OCI-LY7 (cell line): Measurements from ENCODE around the gene CHCHD1. TPM values are rescaled to one million over a fixed set of nuclear protein-coding genes. Genes with fewer than 3 reads are reported as not detected.

Experiments
- BruUV-seq: library from RNA; stranded (reverse); fragments of 400-500 nt; replicated peaks from 2 replicates; lab custom pipeline; 2021; lab: Mats Ljungman, UMichigan
- CTCF ChIA-PET: fragments of 300-600 bp; sonication (Branson Sonifier 250); formaldehyde crosslinking; loops from one replicate; lab custom pipeline; 2022; ENCODE audit warnings: antibody characterized with exemption; ENCODE audit not compliant: unreplicated experiment; lab: Charles Lee
- POLR2A ChIA-PET: fragments of 300-600 bp; sonication (Branson Sonifier 250); formaldehyde crosslinking; loops from one replicate; lab custom pipeline; 2022; ENCODE audit warnings: antibody characterized with exemption; lab: Charles Lee
- DNase-seq: peaks from one replicate; pipeline ENCODE4 v3.0.0-alpha.2; 2015; ENCODE audit warnings: low spot score
- H2AFZ ChIP-seq: fragments of 200-600 bp; sonication (generic), shearing (Covaris generic); 2 replicates; pipeline ENCODE4 v1.6.1; 2014; ENCODE audit warnings: mild to moderate bottlenecking, antibody characterized with exemption, low read length, moderate library complexity
- H3K27ac ChIP-seq: fragments of 200-600 bp; sonication (generic); 2 replicates; pipeline ENCODE4 v1.5.1; 2014; ENCODE audit warnings: mixed run types, low read depth, mild to moderate bottlenecking, moderate library complexity, low read length, inconsistent platforms; ENCODE audit not compliant: poor library complexity, severe bottlenecking
- H3K36me3 ChIP-seq: fragments of 200-600 bp; sonication (generic); 2 replicates; pipeline ENCODE4 v1.6.1; 2014; ENCODE audit warnings: mild to moderate bottlenecking, antibody characterized with exemption, low read length, moderate library complexity, mixed read lengths; ENCODE audit not compliant: insufficient read depth
- H3K4me1 ChIP-seq: fragments of 200-600 bp; sonication (generic); 2 replicates; pipeline ENCODE4 v1.5.1; 2014; ENCODE audit warnings: mild to moderate bottlenecking, low read length; ENCODE audit not compliant: insufficient read depth, poor library complexity, severe bottlenecking
- H3K4me2 ChIP-seq: fragments of 200-600 bp; sonication (generic); 2 replicates; pipeline ENCODE4 v1.6.1; 2014; ENCODE audit warnings: mild to moderate bottlenecking, low read length
- H3K4me3 ChIP-seq: fragments of 200-600 bp; sonication (generic); 2 replicates; pipeline ENCODE4 v1.5.1; 2014; ENCODE audit warnings: mild to moderate bottlenecking, low read depth, low read length; ENCODE audit not compliant: poor library complexity, severe bottlenecking
- H3K79me2 ChIP-seq: fragments of 200-600 bp; sonication (generic); 2 replicates; pipeline ENCODE4 v1.6.1; 2016; ENCODE audit warnings: low read depth, mild to moderate bottlenecking, low read length, moderate library complexity, mixed read lengths; ENCODE audit not compliant: insufficient read depth
- H3K9me2 ChIP-seq: fragments of 200-600 bp; sonication (generic); 2 replicates; pipeline ENCODE4 v1.6.1; 2016; ENCODE audit warnings: mild to moderate bottlenecking, low read length, mixed read lengths; ENCODE audit not compliant: insufficient read depth
- H3K9me3 ChIP-seq: fragments of 200-600 bp; sonication (generic); 2 replicates; pipeline ENCODE4 v1.6.1; 2014; ENCODE audit warnings: mild to moderate bottlenecking, mixed run types, low read length, mixed read lengths
- H4K20me1 ChIP-seq: fragments of 200-600 bp; sonication (generic); 2 replicates; pipeline ENCODE4 v1.6.1; 2014; ENCODE audit warnings: mild to moderate bottlenecking, antibody characterized with exemption, low read length, moderate library complexity, mixed read lengths; ENCODE audit not compliant: insufficient read depth
- EZH2phosphoT487 ChIP-seq: fragments of 200-600 bp; sonication (generic); IDR thresholded peaks from 2 replicates; pipeline ENCODE4 v1.6.1; 2018; ENCODE audit warnings: low read depth, borderline replicate concordance, mild to moderate bottlenecking, mixed run types, antibody characterized with exemption, low read length, moderate library complexity, mixed read lengths
- intact Hi-C: fragments of 100-400 bp; cut with micrococcal nuclease; formaldehyde crosslinking; loops from one replicate; pipeline ENCODE4 v1.10.0; 2022; ENCODE audit not compliant: unreplicated experiment
- total RNA-seq, 2 experiments: library from RNA; depleted of rRNA in 1 of 2; stranded (reverse); fragments of >200 nt in 1 of 2; shearing (Covaris generic) in 1 of 2; gene quantifications; 2 replicates each; pipeline ENCODE4 v1.2.3, GENCODE V29; 2014 to 2022
- TF ChIP-seq, protein P1 (sequence below): fragments of 200-600 bp; sonication (generic); conservative IDR thresholded peaks from 2 replicates; pipeline ENCODE4 v1.5.1; 2014; ENCODE audit warnings: mild to moderate bottlenecking, antibody characterized with exemption, low read length, moderate library complexity, mixed read lengths

The CHCHD1 gene
- total RNA-seq, 2 experiments from 2014 or later = 36.6 to 55.6 TPM

DNA sequence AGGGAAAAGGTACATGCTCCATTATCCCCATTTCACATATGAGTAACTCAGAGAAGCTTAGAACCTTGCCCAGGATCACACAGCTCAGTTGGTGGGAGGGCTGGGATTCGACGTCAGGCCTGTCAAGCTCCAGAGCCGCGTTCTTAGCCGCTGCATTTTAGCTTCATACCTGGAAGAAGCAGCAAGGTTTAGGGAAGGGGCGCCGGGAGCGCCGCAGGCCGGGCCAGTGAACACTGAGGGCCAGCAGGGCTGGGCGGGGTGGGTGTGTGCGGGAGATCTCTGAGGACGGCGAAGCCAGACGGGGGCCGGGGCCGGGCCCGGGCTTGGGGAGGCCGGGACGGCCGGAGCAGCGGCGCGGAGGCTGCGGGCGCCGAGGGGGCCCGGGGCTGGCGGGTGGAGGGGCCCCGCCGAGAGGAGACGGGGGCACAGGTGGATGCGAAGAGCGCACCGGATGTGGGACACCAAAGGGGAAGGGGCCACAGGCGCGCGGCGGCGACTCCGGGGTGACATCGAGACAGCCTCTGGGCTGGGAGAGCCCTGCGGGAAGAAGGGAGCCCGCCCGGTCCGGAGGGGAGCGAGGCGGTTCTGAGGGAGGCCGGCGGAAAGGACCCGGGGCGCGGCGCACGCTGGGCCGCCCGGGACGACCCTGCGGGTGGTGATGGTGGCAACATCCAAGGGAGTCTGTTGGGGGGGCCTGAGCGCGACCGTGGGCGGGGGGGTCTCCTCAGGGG lies 29.1 kb downstream of the CHCHD1 start:
- H3K36me3 ChIP-seq = peaks cover 54% of the 10 kb centered on the region

DNA sequence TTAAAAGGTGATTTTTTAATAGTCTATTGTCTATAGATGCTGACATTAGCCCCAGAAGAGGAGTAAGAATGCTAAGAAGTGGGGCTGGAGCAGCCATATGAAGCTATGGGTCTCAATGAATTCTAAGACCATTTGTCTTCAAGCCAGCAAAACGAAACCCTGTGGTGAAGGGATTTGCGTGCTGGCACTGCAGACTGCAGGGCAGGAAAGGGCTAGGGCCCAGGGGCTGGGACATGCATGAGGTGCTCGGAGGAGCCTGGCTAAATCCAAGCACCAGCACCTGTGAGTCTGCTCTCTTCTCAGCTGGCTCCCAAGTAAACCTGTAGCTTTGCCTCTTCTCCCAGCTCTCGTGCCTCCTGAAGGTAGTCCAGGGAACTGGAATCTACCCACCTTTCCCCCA lies 30.8 kb downstream of the CHCHD1 start:
- intact Hi-C loops = no loop called here
- H3K36me3 ChIP-seq = peaks cover 37% of the 10 kb centered on the region; the same call in 1 of the 2 replicates
- no TSS peak for BruUV-seq

More for the DNA sequence above, 29.1 kb downstream of the CHCHD1 start:
- Histone ChIP-seq H3K4me3 (peak overlapping the region; percentile 87), H3K9me2 (no peaks in the 10 kb centered on the region), H2AFZ (peak overlapping the region; percentile 66), H3K4me1 (peaks cover 21% of the 10 kb centered on the region), H3K79me2 (peaks cover 14% of the 10 kb centered on the region; the same call in 1 of the 2 replicates), H3K27ac (peak overlapping the region; percentile 70), H4K20me1 (no peaks in the 10 kb centered on the region), H3K4me2 (peak overlapping the region; percentile 84), H3K9me3 (no peaks in the 10 kb centered on the region)
- intact Hi-C loops = loop anchor here (1.0 to 2.0 kb wide), 4 partner anchors 14 to 68 kb away; partner anchors contain the start of gene ZSWIM8
- CTCF ChIA-PET = interaction anchor here (1.1 kb wide), 1 partner anchor 12 kb away, joined by 3 read pairs; no protein-coding TSS in a partner anchor
- TF ChIP-seq, protein P1, sequence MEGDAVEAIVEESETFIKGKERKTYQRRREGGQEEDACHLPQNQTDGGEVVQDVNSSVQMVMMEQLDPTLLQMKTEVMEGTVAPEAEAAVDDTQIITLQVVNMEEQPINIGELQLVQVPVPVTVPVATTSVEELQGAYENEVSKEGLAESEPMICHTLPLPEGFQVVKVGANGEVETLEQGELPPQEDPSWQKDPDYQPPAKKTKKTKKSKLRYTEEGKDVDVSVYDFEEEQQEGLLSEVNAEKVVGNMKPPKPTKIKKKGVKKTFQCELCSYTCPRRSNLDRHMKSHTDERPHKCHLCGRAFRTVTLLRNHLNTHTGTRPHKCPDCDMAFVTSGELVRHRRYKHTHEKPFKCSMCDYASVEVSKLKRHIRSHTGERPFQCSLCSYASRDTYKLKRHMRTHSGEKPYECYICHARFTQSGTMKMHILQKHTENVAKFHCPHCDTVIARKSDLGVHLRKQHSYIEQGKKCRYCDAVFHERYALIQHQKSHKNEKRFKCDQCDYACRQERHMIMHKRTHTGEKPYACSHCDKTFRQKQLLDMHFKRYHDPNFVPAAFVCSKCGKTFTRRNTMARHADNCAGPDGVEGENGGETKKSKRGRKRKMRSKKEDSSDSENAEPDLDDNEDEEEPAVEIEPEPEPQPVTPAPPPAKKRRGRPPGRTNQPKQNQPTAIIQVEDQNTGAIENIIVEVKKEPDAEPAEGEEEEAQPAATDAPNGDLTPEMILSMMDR = no peak
- no peak for TF ChIP-seq EZH2phosphoT487
- BruUV-seq = no TSS peak
- peak; percentile 81 for DNase-seq
- POLR2A ChIA-PET = interaction anchor here (1.8 to 2.0 kb wide), 4 partner anchors 16 to 32 kb away, joined by 7 to 14 read pairs (median 8); partner anchors contain the start of genes CHCHD1 and ZSWIM8

More for the DNA sequence above, 30.8 kb downstream of the CHCHD1 start:
- CTCF ChIA-PET = no interaction called here
- Histone ChIP-seq H3K4me3 (no peak overlapping the region), H3K4me1 (peaks cover 21% of the 10 kb centered on the region), H2AFZ (no peak overlapping the region), H3K27ac (no peak overlapping the region), H3K9me3 (no peaks in the 10 kb centered on the region), H3K79me2 (peaks cover 14% of the 10 kb centered on the region; the same call in 1 of the 2 replicates), H4K20me1 (no peaks in the 10 kb centered on the region), H3K9me2 (no peaks in the 10 kb centered on the region), H3K4me2 (no peak overlapping the region)
- DNase-seq = no peak
- TF ChIP-seq EZH2phosphoT487 = no peak
- TF ChIP-seq, protein P1 = no peak
- POLR2A ChIA-PET = no interaction called here
